HUES64 (cell line): ENCODE measurements around the gene FAM83E.
A peak's percentile ranks its signal among the peaks of the same experiment; 100 is the strongest.

Experiments used
- H3K27ac ChIP-seq: 2 replicates; pipeline ENCODE4 v1.7.0; 2013; ENCODE audit warnings: low read depth, low read length, inconsistent platforms
- H3K27me3 ChIP-seq: 2 replicates; pipeline ENCODE4 v1.6.1; 2013; ENCODE audit warnings: mild to moderate bottlenecking, low read length; ENCODE audit not compliant: insufficient read depth
- H3K36me3 ChIP-seq: 2 replicates; pipeline ENCODE4 v1.6.1; 2013; ENCODE audit warnings: mild to moderate bottlenecking, low read length; ENCODE audit not compliant: insufficient read depth
- H3K4me1 ChIP-seq: 2 replicates; pipeline ENCODE4 v1.6.1; 2013; ENCODE audit warnings: mild to moderate bottlenecking, low read length, moderate library complexity; ENCODE audit not compliant: insufficient read depth
- H3K4me3 ChIP-seq: 2 replicates; pipeline ENCODE4 v1.5.1; 2013; ENCODE audit warnings: mild to moderate bottlenecking, low read length, moderate library complexity
- H3K9ac ChIP-seq: 2 replicates; pipeline ENCODE4 v1.6.1; 2013; ENCODE audit warnings: mild to moderate bottlenecking, low read depth, low read length
- H3K9me3 ChIP-seq: 2 replicates; pipeline ENCODE4 v1.6.1; 2013; ENCODE audit warnings: low read depth, low read length; ENCODE audit not compliant: insufficient read depth
- WGBS: fragments of 150-250, 120-280 bp; methylation state at CpG from one replicate; pipeline ENCODE4 v1.1.7; 2013; ENCODE audit warnings: missing lambda C conversion rate; 5-methylcytosine and 5-hydroxymethylcytosine counted together

FAM83E gene

DNA sequence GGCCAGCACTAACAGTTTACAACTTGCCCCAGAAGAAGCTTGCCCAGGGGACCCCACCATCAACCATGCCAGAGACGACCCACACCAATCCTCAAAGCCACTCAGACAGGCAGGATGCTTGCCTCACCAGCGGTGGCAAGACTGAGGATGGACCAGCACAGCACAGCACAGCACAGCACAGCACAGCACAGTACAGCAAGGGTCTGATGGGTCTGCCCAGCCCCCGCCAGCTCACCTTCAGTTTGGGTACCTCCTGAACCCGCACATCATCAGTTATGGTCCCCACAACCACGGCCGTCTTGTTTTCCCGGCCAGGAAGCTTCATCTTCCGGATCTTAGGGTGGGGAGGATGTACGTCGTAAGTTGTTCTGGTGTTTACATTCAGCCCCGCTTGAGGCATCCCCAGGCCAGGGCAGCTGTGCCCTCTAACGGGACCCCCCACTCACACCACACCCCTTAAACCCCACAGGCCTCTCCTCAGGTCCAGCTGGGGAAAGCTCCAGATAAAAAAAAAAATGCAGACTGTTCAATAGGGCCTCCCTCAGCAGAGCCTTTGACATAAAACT is 1.7 kb upstream of the FAM83E start:
- Histone ChIP-seq H3K9me3 (no peaks in the 10 kb centered on the region), H3K27me3 (no peaks in the 10 kb centered on the region), H3K9ac (peak overlapping the region; percentile 99; the same call in 1 of the 2 replicates), H3K4me3 (peak overlapping the region; percentile 97; the same call in 1 of the 2 replicates), H3K27ac (peak overlapping the region; percentile 99), H3K4me1 (peaks cover 37% of the 10 kb centered on the region), H3K36me3 (peaks cover 35% of the 10 kb centered on the region)
- 92% methylated on average over 11 of the region's 12 CpGs for WGBS

DNA sequence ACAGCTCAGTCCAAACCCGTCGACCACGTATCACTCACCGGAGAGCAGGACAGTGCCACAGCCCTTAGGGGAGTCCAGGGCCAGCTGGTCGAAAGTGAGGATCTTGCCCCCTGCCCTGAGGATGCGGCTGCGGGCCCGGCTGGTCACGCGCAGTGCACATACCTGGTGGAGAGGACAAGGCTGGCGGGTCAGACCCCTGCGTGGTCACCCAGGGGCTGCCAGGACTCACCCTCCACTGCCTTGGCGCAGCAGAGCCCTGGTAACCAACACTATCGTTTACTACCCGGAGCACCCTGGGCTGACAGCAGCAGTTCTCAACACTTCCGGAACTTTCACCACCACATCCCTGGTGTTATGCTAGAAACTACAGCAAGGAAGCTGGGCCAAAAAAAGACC is 1.2 kb upstream of the FAM83E start:
- Histone ChIP-seq H3K27ac (peak overlapping the region; percentile 99; the same call in 1 of the 2 replicates), H3K9ac (peak overlapping the region; percentile 46; the same call in 1 of the 2 replicates)
- WGBS = 94% methylated on average over 16 of the region's 16 CpGs

DNA sequence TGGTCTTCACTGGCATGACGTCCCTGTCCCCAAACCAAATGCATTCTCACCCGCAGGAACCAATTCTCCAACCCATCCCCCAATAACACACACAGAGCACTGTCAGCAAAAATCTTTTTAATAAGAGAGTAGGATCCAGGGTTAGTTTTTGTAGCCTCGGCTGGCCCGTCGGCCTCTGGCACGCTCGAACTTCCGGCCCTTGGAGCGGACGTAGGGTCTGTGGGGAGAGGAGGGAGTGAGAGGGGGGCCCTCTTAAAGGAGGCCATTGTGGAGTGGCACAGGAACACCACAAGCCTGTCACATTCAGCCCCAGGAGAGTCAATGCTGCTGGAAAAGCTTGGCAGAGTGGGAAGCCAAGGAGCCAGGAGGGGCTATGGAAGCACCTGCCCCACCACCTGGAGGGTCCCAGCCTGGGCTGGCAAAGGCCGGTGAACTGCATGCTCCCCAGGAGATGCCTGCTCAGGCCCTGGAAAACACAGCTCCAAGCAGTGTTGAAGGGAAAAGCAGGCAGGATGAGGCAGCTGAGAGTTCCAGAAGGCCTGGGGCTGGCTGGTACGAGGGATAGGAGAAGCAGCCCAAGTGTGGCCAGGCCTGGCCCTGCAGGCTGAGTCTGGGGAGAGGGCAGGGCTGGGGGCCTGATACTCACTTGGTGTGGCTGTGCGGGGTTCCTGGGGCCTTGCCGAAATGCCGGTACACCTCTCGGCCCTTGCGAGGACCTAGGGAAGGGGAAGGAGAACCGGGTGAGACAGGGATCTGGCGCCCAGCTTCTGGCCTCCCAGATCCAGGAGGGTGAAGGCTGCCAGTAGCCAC is 560 bp upstream of the FAM83E start:
- Histone ChIP-seq H3K4me3 (peak overlapping the region; percentile 38), H3K27ac (peak overlapping the region; percentile 99)

More for the DNA sequence above, 1.2 kb upstream of the FAM83E start:
- Histone ChIP-seq H3K9me3 (no peaks in the 10 kb centered on the region), H3K4me3 (0 out of 2 replicates have a peak overlapping the region, but pooled peaks have one; percentile 97), H3K27me3 (no peaks in the 10 kb centered on the region), H3K36me3 (peaks cover 35% of the 10 kb centered on the region), H3K4me1 (peaks cover 37% of the 10 kb centered on the region)

DNA sequence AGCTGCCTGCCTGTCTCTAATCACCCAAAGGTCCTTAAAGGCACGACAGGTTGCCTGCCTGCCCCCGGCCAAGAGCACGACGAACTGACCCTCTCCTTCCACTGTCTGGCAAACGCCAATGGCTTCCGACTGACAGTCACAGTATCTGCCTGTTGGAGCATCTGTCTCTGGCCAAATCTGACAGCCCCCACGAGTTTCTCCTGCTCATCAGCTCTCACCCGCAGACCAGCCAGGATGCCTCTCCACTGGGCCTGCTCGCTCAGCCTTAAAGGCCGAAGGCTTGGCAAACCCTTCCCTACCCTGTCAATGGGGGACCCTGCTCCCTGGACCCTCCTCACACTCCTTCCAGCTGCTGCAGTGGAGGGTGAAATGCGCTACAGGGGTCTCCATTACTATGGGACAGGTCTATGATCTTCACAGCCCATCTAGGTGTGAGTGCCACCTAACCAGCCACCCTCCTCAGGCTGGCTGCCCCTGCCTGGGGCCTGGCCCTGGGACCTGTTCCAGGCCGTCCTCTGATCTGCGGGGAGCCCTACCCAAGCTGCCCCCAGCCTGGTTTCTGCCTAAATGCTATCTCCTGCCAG is 932 bp downstream of the FAM83E start:
- peak overlapping the region; percentile 99 for H3K27ac ChIP-seq
- peaks cover 33% of the 10 kb centered on the region for H3K4me1 ChIP-seq
- peaks cover 35% of the 10 kb centered on the region for H3K36me3 ChIP-seq
- no peaks in the 10 kb centered on the region for H3K9me3 ChIP-seq
- no peaks in the 10 kb centered on the region for H3K27me3 ChIP-seq
- H3K9ac ChIP-seq = peak overlapping the region; percentile 84
- no peak overlapping the region for H3K4me3 ChIP-seq
- 90% methylated on average over 13 of the region's 13 CpGs for WGBS

More for the DNA sequence above, 560 bp upstream of the FAM83E start:
- Histone ChIP-seq H3K27me3 (no peaks in the 10 kb centered on the region), H3K9ac (peak overlapping the region; percentile 84), H3K4me1 (peaks cover 37% of the 10 kb centered on the region), H3K9me3 (no peaks in the 10 kb centered on the region), H3K36me3 (peaks cover 35% of the 10 kb centered on the region)
- 80% methylated on average over 17 of the region's 19 CpGs for WGBS

DNA sequence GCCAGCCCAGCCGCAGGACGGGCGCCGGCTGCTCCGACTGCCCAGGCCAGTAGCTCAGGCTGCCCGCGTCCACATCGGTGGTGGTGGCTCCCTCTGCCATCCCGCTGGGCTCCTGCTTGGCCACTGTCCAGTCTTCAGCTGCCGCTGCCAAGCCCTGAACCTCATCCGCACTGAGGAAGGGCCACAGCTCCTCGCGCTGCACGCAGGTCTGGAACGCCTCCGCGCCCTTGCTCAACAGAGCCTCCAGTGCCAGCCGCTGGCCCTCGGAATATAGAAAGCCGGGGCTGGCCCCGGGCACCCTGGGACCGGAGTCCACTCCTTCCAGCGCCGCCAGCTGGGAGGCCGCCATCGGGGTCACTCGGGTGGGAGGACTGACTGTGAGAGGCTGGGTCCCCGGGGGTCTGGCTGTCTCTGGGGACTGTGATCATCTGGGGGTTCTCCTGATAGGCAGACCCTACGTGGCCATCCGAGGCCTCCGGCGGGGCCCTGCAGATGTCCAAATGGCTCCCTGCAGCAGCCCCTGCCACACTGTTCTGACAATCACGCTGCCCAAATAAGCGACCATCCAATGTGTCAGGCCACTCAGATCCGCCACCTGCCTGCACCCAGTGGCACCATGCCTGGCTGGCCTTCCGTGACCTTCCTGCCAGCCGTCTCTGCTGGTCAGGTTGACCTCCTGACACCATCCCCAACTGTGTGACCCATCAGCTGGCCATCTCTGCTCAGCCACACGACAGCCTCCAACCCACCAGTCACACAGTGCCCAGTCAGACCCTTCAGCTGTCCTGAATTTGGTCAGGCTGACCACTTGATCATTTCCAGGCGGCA is 1.6 kb downstream of the FAM83E start:
- H3K27ac ChIP-seq = no peak overlapping the region; the same call in 1 of the 2 replicates
- H3K9ac ChIP-seq = peak overlapping the region; percentile 84; the same call in 1 of the 2 replicates

DNA sequence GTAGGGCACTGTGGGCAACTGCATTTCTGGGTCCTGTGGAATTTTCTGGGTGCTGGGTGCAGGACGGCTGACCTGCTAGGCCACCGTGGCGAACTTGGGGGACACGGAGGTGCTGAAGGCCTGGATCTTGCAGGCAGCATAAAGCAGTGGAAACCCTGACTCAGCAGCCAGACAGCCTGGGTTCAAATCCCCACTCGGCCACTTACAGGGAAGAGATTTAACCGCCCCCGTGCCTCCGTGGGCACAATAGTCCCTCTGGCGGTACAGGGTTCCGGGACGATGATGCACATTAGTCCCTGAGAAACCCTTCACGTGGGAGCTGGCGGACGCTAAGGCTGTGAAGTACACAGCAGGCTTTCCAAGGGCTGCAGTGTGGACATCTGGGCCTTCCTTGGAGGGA is 3.0 kb downstream of the FAM83E start:
- H3K9me3 ChIP-seq = no peaks in the 10 kb centered on the region
- WGBS = 93% methylated on average over 14 of the region's 14 CpGs
- no peak overlapping the region for H3K27ac ChIP-seq
- no peak overlapping the region for H3K9ac ChIP-seq
- H3K27me3 ChIP-seq = no peaks in the 10 kb centered on the region
- H3K4me1 ChIP-seq = peaks cover 23% of the 10 kb centered on the region
- no peak overlapping the region for H3K4me3 ChIP-seq
- peaks cover 19% of the 10 kb centered on the region for H3K36me3 ChIP-seq

More for the DNA sequence above, 1.6 kb downstream of the FAM83E start:
- WGBS = 96% methylated on average over 39 of the region's 39 CpGs
- H3K27me3 ChIP-seq = no peaks in the 10 kb centered on the region
- no peak overlapping the region for H3K4me3 ChIP-seq
- no peaks in the 10 kb centered on the region for H3K9me3 ChIP-seq
- H3K4me1 ChIP-seq = peaks cover 33% of the 10 kb centered on the region
- peaks cover 33% of the 10 kb centered on the region for H3K36me3 ChIP-seq

DNA sequence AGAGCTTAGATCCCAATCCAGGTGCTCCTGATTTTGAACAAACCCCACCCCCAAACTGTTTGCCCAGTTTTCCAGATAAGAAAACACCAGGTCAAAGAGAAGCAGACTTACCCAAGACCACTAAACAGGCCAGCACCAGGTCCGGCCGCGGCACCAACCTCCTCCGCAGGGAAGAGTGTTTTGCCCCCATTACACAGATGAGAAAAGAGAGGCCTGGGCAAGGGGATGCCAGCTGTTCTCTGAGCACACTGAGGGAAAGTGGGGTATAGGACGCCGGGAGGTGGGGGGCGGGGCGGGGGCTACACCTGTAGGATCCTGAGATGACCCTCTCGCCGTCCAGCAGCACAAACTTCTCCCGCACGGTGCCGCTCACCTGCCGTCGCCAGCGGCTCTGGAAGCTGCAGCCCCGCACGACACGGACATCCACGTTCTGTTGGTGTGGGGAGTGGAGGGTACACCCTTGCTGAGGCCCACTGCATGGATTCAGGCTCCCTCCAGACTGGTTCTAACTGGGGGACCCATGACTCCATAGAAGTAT is 5.2 kb downstream of the FAM83E start:
- no peaks in the 10 kb centered on the region for H3K36me3 ChIP-seq
- no peaks in the 10 kb centered on the region for H3K9me3 ChIP-seq
- 0 out of 2 replicates have a peak, but pooled peaks cover under 1% of the 10 kb centered on the region for H3K4me1 ChIP-seq
- H3K27ac ChIP-seq = no peak overlapping the region
- H3K4me3 ChIP-seq = no peak overlapping the region
- 95% methylated on average over 20 of the region's 20 CpGs for WGBS
- no peak overlapping the region for H3K9ac ChIP-seq
- no peaks in the 10 kb centered on the region for H3K27me3 ChIP-seq

DNA sequence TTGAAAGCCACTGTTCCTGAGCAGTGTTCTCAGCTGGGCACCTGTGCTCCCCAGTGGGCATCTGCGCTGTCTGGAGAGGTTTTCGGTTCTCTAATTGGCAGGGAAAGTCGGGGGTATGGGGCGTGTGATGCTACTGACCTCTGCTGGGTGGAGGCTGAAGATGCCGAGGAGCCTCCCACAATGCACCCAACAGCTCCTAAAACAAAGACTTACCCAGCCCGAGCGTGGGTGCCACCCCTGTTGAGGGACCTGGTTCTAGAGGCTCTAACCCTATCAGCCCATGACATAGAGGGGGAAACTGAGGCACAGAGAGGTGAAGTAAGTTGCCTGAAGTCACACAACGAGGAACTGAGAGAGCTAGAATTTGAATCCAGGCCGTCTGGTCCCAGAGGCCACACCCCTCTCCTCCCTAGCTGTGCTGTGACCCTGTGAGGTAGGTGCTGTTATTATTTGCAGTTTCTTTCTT is 6.0 kb downstream of the FAM83E start:
- no peak overlapping the region for H3K27ac ChIP-seq
- no peaks in the 10 kb centered on the region for H3K9me3 ChIP-seq
- H3K4me3 ChIP-seq = no peak overlapping the region
- H3K9ac ChIP-seq = no peak overlapping the region
- 71% methylated on average over 6 of the region's 9 CpGs for WGBS
- H3K27me3 ChIP-seq = no peaks in the 10 kb centered on the region
- H3K36me3 ChIP-seq = no peaks in the 10 kb centered on the region
- H3K4me1 ChIP-seq = no peaks in the 10 kb centered on the region

DNA sequence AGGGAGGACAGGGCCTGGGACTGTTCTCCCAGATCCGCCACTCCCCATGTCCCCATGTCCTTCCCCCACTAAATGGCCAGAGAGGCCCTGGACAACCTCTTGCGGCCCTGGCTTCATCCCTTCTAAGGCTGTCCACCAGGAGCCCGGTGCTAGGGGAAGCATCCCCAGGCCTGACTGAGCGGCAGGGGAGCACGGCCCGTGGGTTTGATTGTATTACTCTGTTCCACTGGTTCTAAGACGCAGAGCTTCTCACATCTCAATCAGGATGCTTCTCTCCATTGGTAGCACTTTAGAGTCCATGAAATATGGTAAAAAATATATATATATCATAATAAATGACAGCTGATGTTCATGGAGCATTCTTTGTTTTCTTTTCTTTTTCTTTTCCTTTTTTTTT is 7.5 kb downstream of the FAM83E start:
- Histone ChIP-seq H3K27ac (no peak overlapping the region), H3K4me1 (no peaks in the 10 kb centered on the region), H3K9me3 (no peaks in the 10 kb centered on the region), H3K36me3 (no peaks in the 10 kb centered on the region), H3K27me3 (no peaks in the 10 kb centered on the region), H3K9ac (no peak overlapping the region), H3K4me3 (no peak overlapping the region)
- WGBS = 94% methylated on average over 7 of the region's 7 CpGs

DNA sequence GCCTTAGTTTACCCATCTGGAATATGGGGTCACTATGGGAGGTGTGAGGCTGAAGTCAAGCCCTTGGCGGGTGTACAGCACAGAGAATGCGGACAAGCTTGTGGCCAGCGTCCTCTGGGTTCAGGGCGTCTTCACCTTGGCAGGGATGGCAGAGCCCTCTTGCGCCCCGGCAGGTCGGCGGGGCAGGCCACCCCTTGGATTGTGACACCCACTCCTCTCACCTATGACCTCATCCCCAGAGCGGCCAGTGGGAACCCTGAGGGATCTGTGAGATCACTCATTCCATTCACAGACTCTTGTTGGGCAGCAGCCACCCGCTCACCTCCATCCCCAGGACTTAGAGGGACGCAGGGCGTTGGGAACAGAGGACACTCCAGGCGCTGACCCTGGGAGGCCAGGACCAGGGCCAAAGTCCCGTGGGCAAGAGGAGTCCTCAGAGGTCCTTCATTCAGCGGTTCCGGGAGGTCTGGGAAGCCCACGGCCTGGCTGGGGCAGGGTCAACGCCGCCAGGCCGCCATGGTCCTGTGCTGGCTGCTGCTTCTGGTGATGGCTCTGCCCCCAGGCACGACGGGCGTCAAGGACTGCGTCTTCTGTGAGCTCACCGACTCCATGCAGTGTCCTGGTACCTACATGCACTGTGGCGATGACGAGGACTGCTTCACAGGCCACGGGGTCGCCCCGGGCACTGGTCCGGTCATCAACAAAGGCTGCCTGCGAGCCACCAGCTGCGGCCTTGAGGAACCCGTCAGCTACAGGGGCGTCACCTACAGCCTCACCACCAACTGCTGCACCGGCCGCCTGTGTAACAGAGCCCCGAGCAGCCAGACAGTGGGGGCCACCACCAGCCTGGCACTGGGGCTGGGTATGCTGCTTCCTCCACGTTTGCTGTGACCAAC is 8.2 kb downstream of the FAM83E start, which contains the start of gene SPACA4:
Gene SPACA4 (plus strand): TSS at position 280 of the 896 bp plus-strand sequence. CDS start 237 bp downstream, at position 517.
- Histone ChIP-seq H3K9me3 (no peaks in the 10 kb centered on the region), H3K36me3 (no peaks in the 10 kb centered on the region), H3K27me3 (no peaks in the 10 kb centered on the region), H3K27ac (no peak within 1 kb of the TSS), H3K4me3 (no peak within 1 kb of the TSS), H3K4me1 (no peaks in the 10 kb centered on the region), H3K9ac (no peak within 1 kb of the TSS)
- WGBS = 94% methylated on average over 39 of the region's 39 CpGs
